ENCODE results near the gene LRP2. TPM values are rescaled to one million over a fixed set of nuclear protein-coding genes. Genes with fewer than 3 reads are reported as not detected.

LRP2 gene
- polyA plus RNA-seq, 4 donors, result 0.01 to 10.4 TPM; not detected in 2

- Histone ChIP-seq H3K27me3 (ENCODE audit: control insufficient read depth in 3 of 3, insufficient read depth in 3 of 3, low read length in 3 of 3) (peaks cover 0 to 2% (median 0%) of the 10 kb centered on the region in 3 donors), H3K9me3 (ENCODE audit: control insufficient read depth in 2 of 2, insufficient read depth in 1 of 2, low read depth in 1 of 2, low read length in 1 of 2) (peaks cover 0 to 3% of the 10 kb centered on the region in 2 donors), H3K36me3 (ENCODE audit: control insufficient read depth in 3 of 3, insufficient read depth in 2 of 3, low read depth in 1 of 3, low read length in 3 of 3) (no peaks in the 10 kb centered on the region), H3K27ac (ENCODE audit: low read depth in 1 of 3, low read length in 2 of 3) (no peak overlapping the region), H3K4me3 (ENCODE audit: low read depth in 1 of 3, low read length in 3 of 3) (no peak overlapping the region), H3K4me1 (ENCODE audit: control insufficient read depth in 3 of 3, insufficient read depth in 2 of 3, low read depth in 1 of 3, low read length in 2 of 3) (no peaks in the 10 kb centered on the region)
- DNase-seq, result no peak
- no peak for FAIRE-seq
Measured at GRCh38 chr2:169116993-169117392, 245.3 kb downstream of the LRP2 start.

DNA sequence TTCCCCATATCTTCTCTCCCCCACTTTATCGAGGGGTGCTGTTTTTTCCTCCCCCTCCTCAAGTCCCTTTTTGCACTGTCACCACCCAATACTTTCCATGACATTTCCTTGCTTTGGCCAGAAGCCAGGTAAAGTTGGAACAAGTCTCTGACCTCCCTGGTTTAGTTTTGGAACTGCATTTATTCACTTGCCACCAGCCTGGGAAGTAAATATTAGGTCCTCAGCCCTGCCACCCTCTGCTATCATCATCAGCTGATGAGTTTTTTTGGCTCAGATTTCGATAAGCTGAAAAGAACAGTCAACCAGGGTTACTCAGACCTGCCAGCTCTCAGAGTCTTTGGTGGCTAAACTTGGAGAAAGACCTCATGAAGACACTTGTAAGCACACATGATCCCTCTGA is 246.0 kb downstream of the LRP2 start:
- no peak overlapping the region for H3K4me3 ChIP-seq (ENCODE audit: low read depth in 1 of 3, low read length in 3 of 3)
- WGBS, 3 donors, result 41 to 57% (median 52%) methylated on average over 2 of the region's 2 CpGs
- FAIRE-seq (no peak), DNase-seq (no peak)
- peaks cover 0 to 1% of the 10 kb centered on the region in 2 donors for H3K9me3 ChIP-seq (ENCODE audit: control insufficient read depth in 2 of 2, insufficient read depth in 1 of 2, low read depth in 1 of 2, low read length in 1 of 2)
- no peak overlapping the region for H3K27ac ChIP-seq (ENCODE audit: low read depth in 1 of 3, low read length in 2 of 3)
- no peaks in the 10 kb centered on the region for H3K4me1 ChIP-seq (ENCODE audit: control insufficient read depth in 3 of 3, insufficient read depth in 2 of 3, low read depth in 1 of 3, low read length in 2 of 3)
- H3K27me3 ChIP-seq (ENCODE audit: control insufficient read depth in 3 of 3, insufficient read depth in 3 of 3, low read length in 3 of 3), result peaks cover 0 to 2% (median 0%) of the 10 kb centered on the region in 3 donors
- H3K36me3 ChIP-seq (ENCODE audit: control insufficient read depth in 3 of 3, insufficient read depth in 2 of 3, low read depth in 1 of 3, low read length in 3 of 3), result no peaks in the 10 kb centered on the region

GRCh38 chr2:169114056-169114455 is 248.3 kb downstream of the LRP2 start:
- Histone ChIP-seq H3K36me3 (ENCODE audit: control insufficient read depth in 3 of 3, insufficient read depth in 2 of 3, low read depth in 1 of 3, low read length in 3 of 3) (no peaks in the 10 kb centered on the region), H3K27ac (ENCODE audit: low read depth in 1 of 3, low read length in 2 of 3) (no peak overlapping the region), H3K9me3 (ENCODE audit: control insufficient read depth in 2 of 2, insufficient read depth in 1 of 2, low read depth in 1 of 2, low read length in 1 of 2) (no peaks in the 10 kb centered on the region), H3K27me3 (ENCODE audit: control insufficient read depth in 3 of 3, insufficient read depth in 3 of 3, low read length in 3 of 3) (peaks cover 0 to 2% (median 0%) of the 10 kb centered on the region in 3 donors), H3K4me1 (ENCODE audit: control insufficient read depth in 3 of 3, insufficient read depth in 2 of 3, low read depth in 1 of 3, low read length in 2 of 3) (no peaks in the 10 kb centered on the region), H3K4me3 (ENCODE audit: low read depth in 1 of 3, low read length in 3 of 3) (no peak overlapping the region)
- DNase-seq, result no peak
- 89 to 97% (median 92%) methylated on average over 4 of the region's 4 CpGs for WGBS, 3 donors
- no peak for FAIRE-seq

GRCh38 chr2:169112841-169113240 is 249.5 kb downstream of the LRP2 start:
- Histone ChIP-seq H3K9me3 (ENCODE audit: control insufficient read depth in 2 of 2, insufficient read depth in 1 of 2, low read depth in 1 of 2, low read length in 1 of 2) (no peaks in the 10 kb centered on the region), H3K27me3 (ENCODE audit: control insufficient read depth in 3 of 3, insufficient read depth in 3 of 3, low read length in 3 of 3) (peaks cover 0 to 1% (median 0%) of the 10 kb centered on the region in 3 donors), H3K4me3 (ENCODE audit: low read depth in 1 of 3, low read length in 3 of 3) (no peak overlapping the region), H3K36me3 (ENCODE audit: control insufficient read depth in 3 of 3, insufficient read depth in 2 of 3, low read depth in 1 of 3, low read length in 3 of 3) (no peaks in the 10 kb centered on the region), H3K27ac (ENCODE audit: low read depth in 1 of 3, low read length in 2 of 3) (no peak overlapping the region), H3K4me1 (ENCODE audit: control insufficient read depth in 3 of 3, insufficient read depth in 2 of 3, low read depth in 1 of 3, low read length in 2 of 3) (no peaks in the 10 kb centered on the region)
- no peak for FAIRE-seq
- 35 to 65% (median 45%) methylated on average over 6 of the region's 6 CpGs for WGBS, 3 donors
- peak; percentile 13 to 51 for DNase-seq

DNA sequence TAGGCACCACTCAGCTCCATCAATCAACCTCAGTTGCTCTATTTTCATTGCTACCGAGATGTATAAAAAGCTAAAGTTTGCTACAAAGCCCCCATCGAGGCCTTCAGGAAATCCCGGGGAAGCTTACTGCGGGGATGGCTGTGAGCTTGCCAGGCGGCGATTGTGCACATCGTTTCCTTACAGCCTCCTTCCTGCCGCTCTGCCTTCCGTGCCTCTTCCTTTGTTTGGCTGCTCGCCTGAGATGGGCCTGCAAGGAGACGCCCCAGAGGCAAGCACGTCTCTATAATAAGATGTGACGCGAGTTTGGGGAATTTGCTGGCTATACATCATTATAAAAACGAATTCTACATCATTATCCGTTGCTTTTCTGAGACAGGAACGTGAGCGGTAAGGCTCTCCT is 251.4 kb downstream of the LRP2 start:
- H3K9me3 ChIP-seq (ENCODE audit: control insufficient read depth in 2 of 2, insufficient read depth in 1 of 2, low read depth in 1 of 2, low read length in 1 of 2), result no peaks in the 10 kb centered on the region
- WGBS, 3 donors, result 62 to 83% (median 73%) methylated on average over 18 of the region's 18 CpGs
- H3K36me3 ChIP-seq (ENCODE audit: control insufficient read depth in 3 of 3, insufficient read depth in 2 of 3, low read depth in 1 of 3, low read length in 3 of 3), result no peaks in the 10 kb centered on the region
- H3K27ac ChIP-seq (ENCODE audit: low read depth in 1 of 3, low read length in 2 of 3), result no peak overlapping the region
- DNase-seq (no peak), FAIRE-seq (no peak)
- no peaks in the 10 kb centered on the region for H3K4me1 ChIP-seq (ENCODE audit: control insufficient read depth in 3 of 3, insufficient read depth in 2 of 3, low read depth in 1 of 3, low read length in 2 of 3)
- H3K27me3 ChIP-seq (ENCODE audit: control insufficient read depth in 3 of 3, insufficient read depth in 3 of 3, low read length in 3 of 3), result peaks cover 0 to 2% (median 0%) of the 10 kb centered on the region in 3 donors
- H3K4me3 ChIP-seq (ENCODE audit: low read depth in 1 of 3, low read length in 3 of 3), result no peak overlapping the region

- FAIRE-seq (no peak), DNase-seq (no peak)
- peaks cover 0 to 2% (median 0%) of the 10 kb centered on the region in 3 donors for H3K27me3 ChIP-seq (ENCODE audit: control insufficient read depth in 3 of 3, insufficient read depth in 3 of 3, low read length in 3 of 3)
- no peaks in the 10 kb centered on the region for H3K4me1 ChIP-seq (ENCODE audit: control insufficient read depth in 3 of 3, insufficient read depth in 2 of 3, low read depth in 1 of 3, low read length in 2 of 3)
- H3K36me3 ChIP-seq (ENCODE audit: control insufficient read depth in 3 of 3, insufficient read depth in 2 of 3, low read depth in 1 of 3, low read length in 3 of 3), result no peaks in the 10 kb centered on the region
- no peak overlapping the region for H3K4me3 ChIP-seq (ENCODE audit: low read depth in 1 of 3, low read length in 3 of 3)
- H3K27ac ChIP-seq (ENCODE audit: low read depth in 1 of 3, low read length in 2 of 3), result no peak overlapping the region
- 84 to 88% (median 88%) methylated on average over 7 of the region's 7 CpGs for WGBS, 3 donors
- H3K9me3 ChIP-seq (ENCODE audit: control insufficient read depth in 2 of 2, insufficient read depth in 1 of 2, low read depth in 1 of 2, low read length in 1 of 2), result no peaks in the 10 kb centered on the region
Measured at GRCh38 chr2:169110419-169110818, 251.9 kb downstream of the LRP2 start.

GRCh38 chr2:169109502-169110409 is 252.6 kb downstream of the LRP2 start:
- no peak overlapping the region for H3K4me3 ChIP-seq (ENCODE audit: low read depth in 1 of 3, low read length in 3 of 3)
- DNase-seq, result peak; percentile 75 to 81
- FAIRE-seq, result no peak
- H3K27me3 ChIP-seq (ENCODE audit: control insufficient read depth in 3 of 3, insufficient read depth in 3 of 3, low read length in 3 of 3), result peaks cover 0 to 2% (median 0%) of the 10 kb centered on the region in 3 donors
- H3K27ac ChIP-seq (ENCODE audit: low read depth in 1 of 3, low read length in 2 of 3), result no peak overlapping the region
- H3K4me1 ChIP-seq (ENCODE audit: control insufficient read depth in 3 of 3, insufficient read depth in 2 of 3, low read depth in 1 of 3, low read length in 2 of 3), result no peaks in the 10 kb centered on the region
- WGBS, 3 donors, result 47 to 51% (median 51%) methylated on average over 21 of the region's 21 CpGs
- H3K9me3 ChIP-seq (ENCODE audit: control insufficient read depth in 2 of 2, insufficient read depth in 1 of 2, low read depth in 1 of 2, low read length in 1 of 2), result no peaks in the 10 kb centered on the region
- H3K36me3 ChIP-seq (ENCODE audit: control insufficient read depth in 3 of 3, insufficient read depth in 2 of 3, low read depth in 1 of 3, low read length in 3 of 3), result no peaks in the 10 kb centered on the region

DNA sequence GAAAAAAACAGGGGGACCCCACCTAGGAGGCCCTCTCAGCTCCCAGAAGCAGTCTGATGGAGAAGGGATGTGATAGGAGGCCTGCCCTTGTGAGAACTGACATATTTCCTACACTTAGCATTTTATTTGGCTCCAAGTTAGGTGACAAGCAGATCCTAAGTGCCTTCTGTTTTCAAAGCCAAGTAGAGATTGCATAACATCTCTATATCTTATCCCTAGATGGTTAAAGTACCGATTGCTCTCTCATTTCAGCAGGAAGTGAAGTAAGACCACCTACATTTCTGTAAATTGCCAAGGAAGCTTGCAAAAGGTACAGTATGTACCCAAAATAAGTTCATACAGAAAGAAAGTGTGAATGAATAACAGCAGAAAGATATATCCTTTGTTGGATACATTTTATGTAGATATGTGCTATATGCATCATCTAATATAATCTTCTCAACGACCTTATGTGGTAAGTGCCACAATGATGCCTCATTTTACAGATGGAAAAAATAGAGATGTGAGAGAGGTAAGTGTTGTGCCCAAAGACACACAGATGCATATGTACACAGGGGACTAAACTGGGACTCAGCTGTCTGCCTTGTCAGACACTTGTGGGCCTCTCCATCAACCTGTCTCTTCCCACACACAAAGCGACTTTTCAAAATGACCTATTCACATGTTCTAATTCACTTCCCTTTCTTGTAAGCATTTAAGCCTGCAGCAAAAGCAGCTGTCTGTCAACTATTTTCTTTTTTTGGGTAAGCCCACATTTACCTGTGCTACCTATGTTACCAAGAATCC is 254.0 kb downstream of the LRP2 start:
- Histone ChIP-seq H3K4me3 (ENCODE audit: low read depth in 1 of 3, low read length in 3 of 3) (no peak overlapping the region), H3K27me3 (ENCODE audit: control insufficient read depth in 3 of 3, insufficient read depth in 3 of 3, low read length in 3 of 3) (peaks cover 0 to 2% (median 0%) of the 10 kb centered on the region in 3 donors), H3K4me1 (ENCODE audit: control insufficient read depth in 3 of 3, insufficient read depth in 2 of 3, low read depth in 1 of 3, low read length in 2 of 3) (no peaks in the 10 kb centered on the region), H3K9me3 (ENCODE audit: control insufficient read depth in 2 of 2, insufficient read depth in 1 of 2, low read depth in 1 of 2, low read length in 1 of 2) (no peaks in the 10 kb centered on the region), H3K36me3 (ENCODE audit: control insufficient read depth in 3 of 3, insufficient read depth in 2 of 3, low read depth in 1 of 3, low read length in 3 of 3) (no peaks in the 10 kb centered on the region), H3K27ac (ENCODE audit: low read depth in 1 of 3, low read length in 2 of 3) (peak overlapping the region in 2 of 3 donors; percentile 27 to 44)
- no peak for DNase-seq
- no peak for FAIRE-seq
- WGBS, 3 donors, result 42 to 56% (median 49%) methylated on average over 3 of the region's 3 CpGs

All from small intestine (tissue), 7 donors.